NOMO-1 treated with DMSO at 0.1 percent for 48 hours (cell line): ENCODE data around the gene EGFL8.
A peak's percentile ranks its signal among the peaks of the same experiment; 100 is the strongest.

Experiments used
- DNase-seq: peaks from one replicate; lab custom pipeline; 2025; ENCODE audit not compliant: unreplicated experiment; lab: John Stamatoyannopoulos, UW

Gene EGFL8

GRCh38 chr6:32146287-32146686 lies 18.1 kb upstream of the EGFL8 start:
- DNase-seq = no peak

- DNase-seq = no peak
Observed at GRCh38 chr6:32146687-32147086, 17.7 kb upstream of the EGFL8 start.

- DNase-seq = no peak
Observed at GRCh38 chr6:32147401-32148132, 16.8 kb upstream of the EGFL8 start.

- no peak for DNase-seq
Observed at GRCh38 chr6:32148289-32149091, 15.9 kb upstream of the EGFL8 start.

GRCh38 chr6:32149092-32149755 lies 15.2 kb upstream of the EGFL8 start:
- DNase-seq = no peak

GRCh38 chr6:32149932-32150870 lies 14.2 kb upstream of the EGFL8 start:
- DNase-seq = no peak

- DNase-seq = no peak
Observed at GRCh38 chr6:32151181-32151862, 13.1 kb upstream of the EGFL8 start.

- DNase-seq = no peak
Observed at GRCh38 chr6:32151863-32152768, 12.3 kb upstream of the EGFL8 start, which contains the start of gene PRRT1. TSS of gene PRRT1 (minus strand) at chr6:32151939. CDS start at chr6:32151827, 112 bp downstream.

GRCh38 chr6:32152769-32153563 lies 11.4 kb upstream of the EGFL8 start:
- no peak for DNase-seq

GRCh38 chr6:32153564-32154513 lies 10.6 kb upstream of the EGFL8 start, which contains the start of gene PPT2:
TSS of gene PPT2 (plus strand) at chr6:32154141. CDS start at chr6:32154595, 454 bp downstream.
- peak; percentile 66 for DNase-seq

GRCh38 chr6:32154514-32155161 lies 9.8 kb upstream of the EGFL8 start:
- DNase-seq = peak; percentile 69

- no peak for DNase-seq
Observed at GRCh38 chr6:32156891-32157290, 7.5 kb upstream of the EGFL8 start.

- DNase-seq = no peak
Observed at GRCh38 chr6:32158052-32158451, 6.3 kb upstream of the EGFL8 start.

GRCh38 chr6:32163559-32164258 lies 686 bp upstream of the EGFL8 start:
- no peak for DNase-seq

GRCh38 chr6:32166411-32167061 lies 2.1 kb downstream of the EGFL8 start:
- DNase-seq = no peak
